Bronchial epithelial cell (primary cell): Measurements from ENCODE around the gene PLIN4. TPM values are rescaled to one million over a fixed set of nuclear protein-coding genes. Genes with fewer than 3 reads are reported as not detected.
"Not testable (repeated sequence)": the region's sequence is repeated elsewhere in the genome, so short reads cannot be mapped to it uniquely, and the experiment has no call there.

Experiments
- DNase-seq: peaks from one replicate; pipeline ENCODE4 v3.0.0-alpha.2; 2010; ENCODE audit warnings: low read depth
- FAIRE-seq: peaks from 2 replicates; lab custom pipeline; 2011; peaks lifted over from hg19 to GRCh38; lab: Jason Lieb, UNC
- H3K27me3 ChIP-seq: 2 replicates; pipeline ENCODE4 v1.5.1; 2011; ENCODE audit warnings: low read length; ENCODE audit not compliant: control insufficient read depth, insufficient read depth
- H3K36me3 ChIP-seq: 2 replicates; pipeline ENCODE4 v1.5.1; 2011; ENCODE audit warnings: low read length; ENCODE audit not compliant: control insufficient read depth, insufficient read depth
- H3K4me3 ChIP-seq: 2 replicates; pipeline ENCODE4 v1.5.1; 2011; ENCODE audit warnings: mild to moderate bottlenecking, low read depth, low read length, control low read depth
- total RNA-seq: library from RNA; depleted of rRNA; stranded (reverse); fragments of >200 nt; gene quantifications from 2 replicates; pipeline ENCODE4 v1.2.1, GENCODE V29; 2014
- TF ChIP-seq, protein P1 (sequence below): IDR thresholded peaks from 2 replicates; pipeline ENCODE4 v1.5.1; 2011; ENCODE audit warnings: mild to moderate bottlenecking, moderate library complexity, low read length, control low read depth, inconsistent platforms; ENCODE audit not compliant: insufficient read depth, severe bottlenecking

PLIN4 gene
- total RNA-seq, 1 donor from 2014 or later = 4.7 TPM

DNA sequence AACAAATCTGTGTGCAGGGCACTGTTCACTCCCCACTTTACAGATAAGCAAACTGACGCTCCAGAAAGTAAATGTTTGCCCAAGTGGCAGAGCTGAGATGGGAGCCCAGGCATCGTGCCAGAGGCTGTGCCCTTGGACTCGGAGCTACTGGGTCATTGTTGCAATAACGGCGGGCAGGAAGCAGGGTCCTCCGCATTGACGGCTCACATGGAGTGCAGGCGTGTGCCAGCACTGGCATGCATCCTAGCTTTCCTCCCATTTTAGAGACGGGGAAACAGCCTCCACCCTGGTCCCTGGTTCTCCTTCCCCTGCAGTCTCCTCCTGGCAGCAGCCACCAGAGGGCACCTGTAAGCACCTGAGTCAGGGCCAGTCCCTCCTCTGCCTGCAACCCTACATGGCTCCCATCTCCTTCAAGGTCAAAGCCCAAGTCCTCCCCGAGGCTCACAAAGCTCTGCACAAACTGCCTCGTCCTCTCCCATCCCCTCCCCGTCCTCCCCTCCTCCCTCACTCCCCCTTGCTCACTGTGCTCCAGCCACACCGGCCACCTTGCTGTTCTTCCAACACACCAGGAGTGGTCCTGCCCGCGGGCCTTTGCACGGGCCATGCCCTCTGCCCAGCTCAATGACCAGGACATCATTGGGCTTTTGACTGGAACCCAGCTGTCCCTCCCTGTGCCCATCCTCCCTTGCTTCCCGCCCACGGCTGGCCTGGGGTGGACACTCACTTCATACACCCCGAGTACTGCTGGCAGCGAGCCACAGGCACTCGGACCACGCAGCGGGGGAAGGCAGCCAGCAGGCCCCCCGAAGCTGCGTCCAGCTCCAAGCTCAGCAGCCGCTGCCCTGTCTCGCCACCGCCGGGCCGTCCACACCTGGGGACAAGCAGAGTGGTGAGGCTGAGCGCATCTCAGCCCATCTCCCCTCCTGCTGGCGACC, 29.3 kb upstream of the PLIN4 start:
- TF ChIP-seq, protein P1, sequence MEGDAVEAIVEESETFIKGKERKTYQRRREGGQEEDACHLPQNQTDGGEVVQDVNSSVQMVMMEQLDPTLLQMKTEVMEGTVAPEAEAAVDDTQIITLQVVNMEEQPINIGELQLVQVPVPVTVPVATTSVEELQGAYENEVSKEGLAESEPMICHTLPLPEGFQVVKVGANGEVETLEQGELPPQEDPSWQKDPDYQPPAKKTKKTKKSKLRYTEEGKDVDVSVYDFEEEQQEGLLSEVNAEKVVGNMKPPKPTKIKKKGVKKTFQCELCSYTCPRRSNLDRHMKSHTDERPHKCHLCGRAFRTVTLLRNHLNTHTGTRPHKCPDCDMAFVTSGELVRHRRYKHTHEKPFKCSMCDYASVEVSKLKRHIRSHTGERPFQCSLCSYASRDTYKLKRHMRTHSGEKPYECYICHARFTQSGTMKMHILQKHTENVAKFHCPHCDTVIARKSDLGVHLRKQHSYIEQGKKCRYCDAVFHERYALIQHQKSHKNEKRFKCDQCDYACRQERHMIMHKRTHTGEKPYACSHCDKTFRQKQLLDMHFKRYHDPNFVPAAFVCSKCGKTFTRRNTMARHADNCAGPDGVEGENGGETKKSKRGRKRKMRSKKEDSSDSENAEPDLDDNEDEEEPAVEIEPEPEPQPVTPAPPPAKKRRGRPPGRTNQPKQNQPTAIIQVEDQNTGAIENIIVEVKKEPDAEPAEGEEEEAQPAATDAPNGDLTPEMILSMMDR = peak; percentile 60
- no peak for DNase-seq
- FAIRE-seq = no peak
- H3K27me3 ChIP-seq = no peaks in the 10 kb centered on the region
- no peak overlapping the region for H3K4me3 ChIP-seq
- no peaks in the 10 kb centered on the region for H3K36me3 ChIP-seq

DNA sequence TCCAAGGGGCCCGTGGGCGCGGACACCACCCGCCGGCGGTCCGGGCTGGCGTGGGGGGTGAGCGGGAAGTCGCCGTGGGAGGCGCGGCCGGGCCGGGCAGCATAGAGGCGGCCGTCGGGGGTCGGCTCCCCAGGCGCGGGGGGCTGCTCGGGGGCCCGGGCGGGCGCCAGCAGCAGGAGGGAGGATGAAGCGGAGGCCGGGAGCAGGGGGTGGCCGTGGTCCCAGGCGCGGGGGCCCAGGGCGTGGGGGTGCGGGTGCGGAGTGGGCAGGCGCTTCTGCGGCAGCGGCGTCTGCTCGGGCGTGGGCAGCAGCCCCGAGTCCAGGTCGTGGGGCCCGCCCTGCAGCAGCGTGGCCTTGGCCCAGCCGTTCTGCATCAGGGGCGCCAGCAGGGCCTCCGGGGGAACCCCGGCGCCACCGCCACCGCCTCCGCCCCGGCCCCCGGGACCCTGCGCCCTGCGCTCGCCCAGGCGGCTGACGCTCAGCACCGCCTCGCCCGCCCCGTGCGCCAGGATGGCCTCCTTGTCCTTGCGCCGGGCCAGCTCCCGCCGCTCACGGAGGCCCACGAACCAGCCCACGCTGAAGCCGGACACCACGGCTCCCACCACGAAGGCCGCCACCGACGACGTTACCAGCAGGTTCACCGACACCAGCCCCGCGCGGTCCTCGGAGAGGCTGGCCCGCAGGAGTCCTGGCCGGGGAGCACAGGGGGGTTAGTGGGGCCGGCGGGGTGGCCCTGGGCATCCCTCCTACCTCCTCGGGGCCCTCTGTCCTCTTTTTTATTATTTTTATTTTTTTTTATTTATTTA, 25.8 kb upstream of the PLIN4 start:
- Histone ChIP-seq H3K36me3 (no peaks in the 10 kb centered on the region), H3K27me3 (no peaks in the 10 kb centered on the region), H3K4me3 (no peak overlapping the region)
- FAIRE-seq (no peak), DNase-seq (no peak)
- TF ChIP-seq, protein P1 = no peak

DNA sequence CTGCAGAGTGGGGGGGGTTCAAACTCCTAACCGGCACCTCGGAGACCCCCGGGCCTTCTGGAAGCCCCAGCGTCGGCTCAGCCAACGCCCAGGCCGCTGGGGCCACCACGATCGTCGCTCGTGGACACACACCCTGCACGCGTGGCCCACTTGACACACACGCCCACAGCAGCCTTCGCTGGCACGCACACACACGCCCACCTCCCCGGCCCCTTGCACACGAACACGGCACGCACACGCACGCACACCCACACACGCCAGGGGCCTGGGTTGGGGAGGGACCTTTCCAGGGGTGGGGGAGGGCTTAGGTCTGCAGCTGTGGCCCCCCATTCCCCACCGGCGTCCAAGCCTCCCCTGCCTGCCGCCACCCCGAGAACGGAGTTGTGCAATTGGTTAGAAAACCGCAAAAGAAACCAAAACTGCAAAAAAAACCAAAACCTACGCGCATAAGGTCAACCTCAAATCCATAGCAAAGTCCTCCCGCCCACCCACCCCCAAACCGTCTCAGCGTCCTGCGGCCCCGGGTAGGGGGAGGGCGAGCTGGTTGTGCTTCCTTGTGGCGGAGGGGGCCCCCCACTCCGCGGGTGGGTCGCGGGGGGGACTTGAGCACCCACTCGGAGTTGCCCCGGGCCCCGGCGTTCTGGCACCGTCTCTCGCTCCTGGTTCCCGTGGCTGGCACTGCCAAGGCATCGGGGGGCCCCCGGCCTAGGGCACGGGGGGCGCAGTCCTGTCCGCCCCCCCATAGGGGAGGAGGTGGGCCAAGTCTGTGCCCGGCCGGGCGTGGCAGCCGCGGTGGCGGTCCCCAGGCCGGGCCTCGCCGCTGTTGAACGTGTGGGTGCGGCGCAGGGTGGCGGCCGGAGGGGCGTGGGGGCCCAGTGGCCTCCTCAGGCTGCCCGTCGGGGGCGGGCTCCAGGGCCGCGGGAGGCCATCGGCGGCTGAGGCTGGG, 24.9 kb upstream of the PLIN4 start:
- Histone ChIP-seq H3K27me3 (no peaks in the 10 kb centered on the region), H3K36me3 (no peaks in the 10 kb centered on the region), H3K4me3 (no peak overlapping the region)
- TF ChIP-seq, protein P1 = no peak
- DNase-seq (no peak), FAIRE-seq (no peak)

DNA sequence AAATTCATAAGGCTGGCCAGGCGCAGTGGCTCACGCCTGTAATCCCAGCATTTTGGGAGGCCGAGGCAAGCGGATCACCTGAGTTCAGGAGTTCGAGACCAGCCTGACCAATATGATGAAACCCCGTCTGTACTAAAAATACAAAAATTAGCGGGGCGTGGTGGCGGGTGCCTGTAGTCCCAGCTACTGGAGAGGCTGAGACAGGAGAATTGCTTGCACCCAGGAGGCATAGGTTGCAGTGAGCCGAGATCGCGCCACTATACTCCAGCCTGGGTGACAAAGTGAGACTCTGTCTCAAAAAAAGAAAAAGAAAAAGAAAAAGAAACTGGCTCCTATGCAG, 23.5 kb upstream of the PLIN4 start:
- not testable (repeated sequence) for FAIRE-seq, H3K27me3 ChIP-seq, H3K36me3 ChIP-seq, DNase-seq, H3K4me3 ChIP-seq

DNA sequence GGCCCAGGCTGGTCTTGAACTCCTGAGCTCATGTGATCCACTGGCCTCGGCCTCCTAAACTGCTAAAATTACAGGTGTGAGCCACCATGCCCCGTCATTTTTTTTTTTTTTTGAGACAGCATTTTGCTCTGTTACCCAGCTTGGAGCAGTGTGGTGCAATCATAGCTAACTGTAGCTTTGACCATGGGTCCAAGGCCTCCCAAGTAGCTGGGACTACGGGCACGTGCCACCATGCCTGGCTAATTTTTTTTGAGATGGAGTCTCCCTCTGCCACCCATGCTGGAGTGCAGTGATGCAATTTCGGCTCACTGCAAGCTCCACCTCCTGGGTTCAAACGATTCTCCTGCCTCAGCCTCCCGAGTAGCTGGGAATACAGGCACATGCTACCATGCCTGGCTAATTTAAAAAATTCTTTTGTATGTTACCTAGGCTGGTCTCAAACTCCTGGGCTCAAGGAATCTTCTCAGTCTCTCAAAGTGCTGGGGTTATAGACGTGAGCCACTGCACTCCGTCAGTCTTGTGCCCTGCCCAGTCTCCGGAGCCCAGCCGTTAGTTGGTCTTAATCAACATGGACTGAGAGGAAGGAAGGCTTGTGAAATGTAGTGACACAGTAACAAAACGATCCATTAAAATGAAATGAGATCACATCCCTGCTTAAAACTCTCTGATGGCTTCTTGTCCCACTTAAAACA, 23.0 kb upstream of the PLIN4 start:
- H3K36me3 ChIP-seq = no peaks in the 10 kb centered on the region
- TF ChIP-seq, protein P1 = no peak
- FAIRE-seq (no peak), DNase-seq (no peak)
- H3K4me3 ChIP-seq = no peak overlapping the region
- no peaks in the 10 kb centered on the region for H3K27me3 ChIP-seq
